ENCODE results near the gene ZNF492.

The ZNF492 gene

GRCh38 chr19:22633706-22634449 lies at the start of gene ZNF492:
TSS of gene ZNF492 (plus strand) at chr19:22634324. CDS start at chr19:22653400, 19,076 bp downstream.
- DNase-seq (ENCODE audit: low spot score) = peak; percentile 64

- no peak for TF ChIP-seq CTCF (IDR thresholded peaks at IDR 0.05; ENCODE audit: extremely low read depth, missing control alignments)
- DNase-seq (ENCODE audit: low spot score) = no peak
Measured at GRCh38 chr19:22595422-22595821, 38.7 kb upstream of the ZNF492 start.

GRCh38 chr19:22595918-22596341 lies 38.2 kb upstream of the ZNF492 start:
- no peak for DNase-seq (ENCODE audit: low spot score)
- TF ChIP-seq CTCF (IDR thresholded peaks at IDR 0.05; ENCODE audit: extremely low read depth, missing control alignments) = no peak

- no peak for DNase-seq (ENCODE audit: low spot score)
- no peak for TF ChIP-seq CTCF (IDR thresholded peaks at IDR 0.05; ENCODE audit: extremely low read depth, missing control alignments)
Measured at GRCh38 chr19:22600690-22601648, 33.2 kb upstream of the ZNF492 start.

- DNase-seq (ENCODE audit: low spot score) = no peak
- TF ChIP-seq CTCF (IDR thresholded peaks at IDR 0.05; ENCODE audit: extremely low read depth, missing control alignments) = no peak
Measured at GRCh38 chr19:22601906-22602630, 32.1 kb upstream of the ZNF492 start.

GRCh38 chr19:22602631-22603272 lies 31.4 kb upstream of the ZNF492 start:
- DNase-seq (ENCODE audit: low spot score) = no peak
- no peak for TF ChIP-seq CTCF (IDR thresholded peaks at IDR 0.05; ENCODE audit: extremely low read depth, missing control alignments)
